Esophagus (tissue), 2 donors: ENCODE data around the gene THAP8. TPM values are rescaled to one million over a fixed set of nuclear protein-coding genes. Genes with fewer than 3 reads are reported as not detected.
A peak's percentile ranks its signal among the peaks of the same experiment; 100 is the strongest.

Experiments used
- H3K27ac ChIP-seq, 2 donors: one replicate each; pipeline ENCODE4 v1.5.1; 2013; ENCODE audit warnings: low read depth in 2 of 2, mild to moderate bottlenecking in 2 of 2, inconsistent platforms in 1 of 2, low read length in 1 of 2, moderate library complexity in 1 of 2
- H3K27me3 ChIP-seq, 2 donors: one replicate each; pipeline ENCODE4 v1.6.1; 2013; ENCODE audit warnings: low read length in 2 of 2, control low read depth in 1 of 2, mild to moderate bottlenecking in 1 of 2; ENCODE audit not compliant: insufficient read depth in 2 of 2, control insufficient read depth in 1 of 2
- H3K36me3 ChIP-seq, 2 donors: one replicate each; pipeline ENCODE4 v1.6.1; 2013; ENCODE audit warnings: low read length in 1 of 2; ENCODE audit not compliant: control insufficient read depth in 2 of 2, insufficient read depth in 2 of 2
- H3K4me1 ChIP-seq, 2 donors: one replicate each; pipeline ENCODE4 v1.6.1; 2013; ENCODE audit warnings: low read length in 1 of 2; ENCODE audit not compliant: control insufficient read depth in 2 of 2, insufficient read depth in 2 of 2
- H3K4me3 ChIP-seq, 2 donors: one replicate each; pipeline ENCODE4 v1.5.1; 2013; ENCODE audit warnings: low read length in 2 of 2, mild to moderate bottlenecking in 2 of 2, low read depth in 1 of 2, moderate library complexity in 1 of 2
- H3K9me3 ChIP-seq, 2 donors: one replicate each; pipeline ENCODE4 v1.6.1; 2013; ENCODE audit warnings: mild to moderate bottlenecking in 2 of 2, low read depth in 1 of 2, low read length in 1 of 2, moderate library complexity in 1 of 2; ENCODE audit not compliant: control insufficient read depth in 2 of 2, insufficient read depth in 1 of 2
- whole genome bisulfite sequencing, 2 donors: extraction: QIAGEN DNeasy Blood & Tissue Kit; methylation state at CpG; one replicate each; pipeline ENCODE4 v1.1.7; 2013; 5-methylcytosine and 5-hydroxymethylcytosine counted together
- polyA plus RNA-seq, 2 donors: library from polyadenylated mRNA; stranded (reverse); fragments of 200-250 nt; gene quantifications; one replicate each; pipeline ENCODE4 v1.2.3, GENCODE V29; 2013
- donor health status: healthy with polysubstance abuse.
- donor health status: Bipolar disorder and iron deficiency.

Gene THAP8
- polyA plus RNA-seq, 2 donors: 3.9 to 4.3 TPM

- no peaks in the 10 kb centered on the region for H3K27me3 ChIP-seq
- no peak overlapping the region for H3K27ac ChIP-seq
- 94 to 95% methylated on average over 5 of the region's 5 CpGs for WGBS, 2 donors
- H3K4me1 ChIP-seq: no peaks in the 10 kb centered on the region
- no peak overlapping the region for H3K4me3 ChIP-seq
- peaks cover 3 to 16% of the 10 kb centered on the region in 2 donors for H3K36me3 ChIP-seq
- no peaks in the 10 kb centered on the region for H3K9me3 ChIP-seq
Observed at GRCh38 chr19:36023432-36023831, 30.7 kb downstream of the THAP8 start.

- no peaks in the 10 kb centered on the region for H3K27me3 ChIP-seq
- no peaks in the 10 kb centered on the region for H3K9me3 ChIP-seq
- peaks cover 0 to 11% of the 10 kb centered on the region in 2 donors for H3K36me3 ChIP-seq
- peaks cover 0 to 5% of the 10 kb centered on the region in 2 donors for H3K4me1 ChIP-seq
- H3K27ac ChIP-seq: no peak overlapping the region
- 89 to 94% methylated on average over 22 of the region's 22 CpGs for WGBS, 2 donors
- no peak overlapping the region for H3K4me3 ChIP-seq
Observed at GRCh38 chr19:36019061-36019670, 34.9 kb downstream of the THAP8 start.

DNA sequence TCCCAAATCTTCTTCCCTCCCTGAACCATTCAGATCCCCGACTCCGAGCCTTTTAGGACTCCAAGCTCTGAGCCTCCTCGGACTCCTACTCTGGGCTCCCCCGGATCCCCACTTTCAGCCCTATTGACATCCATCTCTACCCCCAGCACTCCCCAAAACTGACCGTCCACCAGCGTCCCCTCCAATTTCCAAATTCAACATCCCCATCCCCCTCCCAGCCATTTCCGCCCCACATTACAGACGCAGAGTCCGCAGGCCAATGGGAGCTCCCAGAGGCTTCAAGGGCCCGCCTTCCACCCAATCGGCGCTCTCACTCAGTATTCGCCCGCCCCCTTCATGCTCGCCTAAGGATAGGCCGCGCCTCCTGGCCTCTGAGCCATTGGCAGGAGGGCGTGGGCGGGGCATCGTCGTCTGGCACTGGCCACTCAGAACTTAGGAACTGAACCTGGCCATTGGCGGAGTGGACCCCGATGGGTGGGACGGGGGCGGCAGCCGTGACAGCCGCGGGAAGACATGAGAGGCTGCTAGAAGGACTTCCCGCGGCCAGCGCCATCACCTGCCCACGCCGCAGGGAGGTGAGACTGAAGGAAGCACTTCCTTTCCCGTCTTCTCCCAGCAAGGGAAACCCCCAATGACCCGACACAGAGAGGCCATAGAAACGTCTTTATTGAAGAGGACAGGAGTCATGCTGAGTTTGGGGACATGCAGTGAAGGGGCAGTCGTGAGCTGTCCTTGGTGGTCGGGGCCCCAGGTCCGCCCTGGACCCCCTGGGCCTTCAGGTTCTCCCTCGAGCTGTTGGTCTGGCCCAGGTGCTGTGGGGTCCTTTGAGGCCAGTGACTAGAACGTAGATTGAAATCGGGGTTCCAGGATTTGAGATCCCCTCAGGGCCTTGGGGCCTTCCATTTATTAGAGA is 39.8 kb downstream of the THAP8 start, which contains the start of gene ALKBH6:
Gene ALKBH6, minus strand, starts transcription at position 202 of the 913 bp plus-strand sequence. CDS start 816 bp downstream, outside the sequence.
- peaks cover 6 to 19% of the 10 kb centered on the region in 2 donors for H3K4me1 ChIP-seq
- H3K9me3 ChIP-seq: no peaks in the 10 kb centered on the region
- H3K36me3 ChIP-seq: peaks cover 0 to 8% of the 10 kb centered on the region in 2 donors
- 1 to 2% methylated on average over 42 of the region's 42 CpGs for WGBS, 2 donors
- H3K27me3 ChIP-seq: no peaks in the 10 kb centered on the region
- peak within 1 kb of the TSS; percentile 86 to 88 for H3K27ac ChIP-seq
- peak within 1 kb of the TSS; percentile 72 to 79 for H3K4me3 ChIP-seq

DNA sequence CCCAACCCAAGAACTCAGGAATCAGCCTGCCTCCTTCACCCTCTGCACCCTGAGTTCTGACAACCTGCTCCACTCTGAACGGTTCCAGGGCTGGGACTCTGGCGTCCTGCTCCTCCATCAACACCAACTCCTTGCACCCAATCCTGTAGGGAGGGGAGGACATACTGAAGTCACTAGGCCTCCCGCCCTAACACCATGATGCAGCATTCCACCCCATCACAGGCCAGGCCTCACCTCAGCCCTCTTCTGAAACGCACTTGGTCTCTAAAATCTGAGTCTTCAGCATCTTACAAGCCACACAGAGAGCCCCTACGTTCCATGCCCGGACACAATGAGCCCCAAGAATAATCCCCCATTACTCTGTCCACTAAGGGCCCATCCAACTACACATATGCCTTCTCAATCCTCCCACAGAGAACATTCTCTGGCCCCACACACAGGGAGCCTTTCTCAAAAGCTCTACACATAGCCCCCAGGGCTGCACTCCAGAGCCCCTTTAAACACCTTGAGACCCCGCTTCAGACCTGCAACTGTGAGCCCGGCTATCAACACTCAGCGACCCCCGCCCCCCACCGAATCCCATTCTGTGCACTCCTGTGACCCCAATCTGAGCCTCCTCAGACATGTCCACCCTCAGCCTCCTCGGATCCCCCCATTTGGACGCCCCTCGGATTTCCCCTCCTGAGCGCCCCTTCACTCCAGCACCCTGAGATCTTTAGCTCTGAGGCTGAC is 40.6 kb downstream of the THAP8 start:
- H3K9me3 ChIP-seq: no peaks in the 10 kb centered on the region
- H3K4me1 ChIP-seq: peaks cover 9 to 23% of the 10 kb centered on the region in 2 donors
- peaks cover 0 to 5% of the 10 kb centered on the region in 2 donors for H3K36me3 ChIP-seq
- peak overlapping the region; percentile 86 to 88 for H3K27ac ChIP-seq
- WGBS, 2 donors: 27 to 30% methylated on average over 15 of the region's 15 CpGs
- no peaks in the 10 kb centered on the region for H3K27me3 ChIP-seq
- peak overlapping the region; percentile 72 to 79 for H3K4me3 ChIP-seq

- Histone ChIP-seq H3K9me3 (no peaks in the 10 kb centered on the region), H3K4me1 (peaks cover 9 to 28% of the 10 kb centered on the region in 2 donors), H3K4me3 (no peak overlapping the region), H3K27me3 (no peaks in the 10 kb centered on the region), H3K36me3 (no peaks in the 10 kb centered on the region), H3K27ac (no peak overlapping the region)
- 93 to 94% methylated on average over 11 of the region's 11 CpGs for WGBS, 2 donors
Observed at GRCh38 chr19:36010402-36010801, 43.7 kb downstream of the THAP8 start.

- Histone ChIP-seq H3K27ac (peak overlapping the region; percentile 43 to 75), H3K9me3 (no peaks in the 10 kb centered on the region), H3K4me3 (peak overlapping the region; percentile 36 to 54), H3K27me3 (no peaks in the 10 kb centered on the region), H3K4me1 (peaks cover 9 to 26% of the 10 kb centered on the region in 2 donors), H3K36me3 (no peaks in the 10 kb centered on the region)
- WGBS, 2 donors: 50 to 52% methylated on average over 15 of the region's 15 CpGs
Observed at GRCh38 chr19:36009633-36010379, 44.3 kb downstream of the THAP8 start.

DNA sequence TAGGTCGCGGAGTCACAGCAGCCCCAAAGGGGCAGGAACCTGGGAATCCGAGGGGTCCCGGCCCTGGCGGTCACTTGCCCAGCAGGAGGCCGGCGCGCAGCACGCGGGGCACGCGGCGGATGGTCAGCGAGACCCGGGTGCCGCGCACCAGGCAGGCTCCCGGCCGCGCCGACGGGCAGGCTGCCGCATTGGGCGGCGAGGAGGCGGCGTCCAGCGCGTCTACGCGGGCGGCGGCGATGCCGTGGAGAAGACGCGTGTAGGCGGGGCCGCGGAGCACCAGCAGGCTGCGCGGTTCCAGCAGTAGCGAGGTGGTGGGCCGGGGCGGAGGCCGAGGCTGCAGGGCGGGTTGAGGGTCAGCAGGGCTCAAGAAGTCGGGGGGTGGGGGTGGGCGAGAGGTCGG is 44.9 kb downstream of the THAP8 start:
- Histone ChIP-seq H3K27ac (peak overlapping the region; percentile 55 to 75), H3K4me1 (peaks cover 9 to 23% of the 10 kb centered on the region in 2 donors), H3K4me3 (peak overlapping the region; percentile 36 to 54), H3K27me3 (no peaks in the 10 kb centered on the region), H3K9me3 (no peaks in the 10 kb centered on the region), H3K36me3 (no peaks in the 10 kb centered on the region)
- 1 to 2% methylated on average over 39 to 50 of the region's 50 CpGs for WGBS, 2 donors

GRCh38 chr19:36008336-36008978 is 45.6 kb downstream of the THAP8 start, which contains the start of gene SYNE4:
TSS of gene SYNE4 (minus strand) at chr19:36008813. CDS start at chr19:36008681, 132 bp downstream.
- no peaks in the 10 kb centered on the region for H3K27me3 ChIP-seq
- peaks cover 9 to 20% of the 10 kb centered on the region in 2 donors for H3K4me1 ChIP-seq
- H3K27ac ChIP-seq: peak within 1 kb of the TSS; percentile 55 to 75
- peak within 1 kb of the TSS; percentile 36 to 54 for H3K4me3 ChIP-seq
- no peaks in the 10 kb centered on the region for H3K36me3 ChIP-seq
- 35 to 42% methylated on average over 19 of the region's 19 CpGs for whole genome bisulfite sequencing, 2 donors
- H3K9me3 ChIP-seq: no peaks in the 10 kb centered on the region
